Measurements from ENCODE around the gene PKD2.

The PKD2 gene

GRCh38 chr4:88027611-88028608 is 20.5 kb downstream of the PKD2 start:
- no peak for DNase-seq (ENCODE audit: low spot score)

GRCh38 chr4:88028946-88029345 is 21.5 kb downstream of the PKD2 start:
- DNase-seq (ENCODE audit: low spot score): no peak

- no peak for DNase-seq (ENCODE audit: low spot score)
These were observed 22.1 kb downstream of the PKD2 start for GRCh38 chr4:88029556-88029955.

- DNase-seq (ENCODE audit: low spot score): no peak
These were observed 23.3 kb downstream of the PKD2 start for GRCh38 chr4:88030565-88031310.

- DNase-seq (ENCODE audit: low spot score): no peak
These were observed 25.9 kb downstream of the PKD2 start for GRCh38 chr4:88033309-88033708.

- DNase-seq (ENCODE audit: low spot score): no peak
These were observed 27.9 kb downstream of the PKD2 start for GRCh38 chr4:88035292-88035691.

GRCh38 chr4:88037447-88037846 is 30.0 kb downstream of the PKD2 start:
- DNase-seq (ENCODE audit: low spot score): no peak

- no peak for DNase-seq (ENCODE audit: low spot score)
These were observed 30.5 kb downstream of the PKD2 start for GRCh38 chr4:88037936-88038335.

- DNase-seq (ENCODE audit: low spot score): no peak
These were observed 33.3 kb downstream of the PKD2 start for GRCh38 chr4:88040707-88041106.

- no peak for DNase-seq (ENCODE audit: low spot score)
These were observed 34.2 kb downstream of the PKD2 start for GRCh38 chr4:88041626-88042025.

GRCh38 chr4:88043001-88043400 is 35.6 kb downstream of the PKD2 start:
- DNase-seq (ENCODE audit: low spot score): no peak

- no peak for DNase-seq (ENCODE audit: low spot score)
These were observed 36.3 kb downstream of the PKD2 start for GRCh38 chr4:88043586-88044340.

- DNase-seq (ENCODE audit: low spot score): no peak
These were observed 37.6 kb downstream of the PKD2 start for GRCh38 chr4:88045021-88045420.

GRCh38 chr4:88054229-88054628 is 46.8 kb downstream of the PKD2 start:
- no peak for DNase-seq (ENCODE audit: low spot score)

- no peak for DNase-seq (ENCODE audit: low spot score)
These were observed 47.5 kb downstream of the PKD2 start for GRCh38 chr4:88054901-88055300.

- no peak for DNase-seq (ENCODE audit: low spot score)
These were observed 50.9 kb downstream of the PKD2 start for GRCh38 chr4:88058295-88058694.

GRCh38 chr4:88059766-88060165 is 52.3 kb downstream of the PKD2 start:
- no peak for DNase-seq (ENCODE audit: low spot score)

GRCh38 chr4:88060431-88060830 is 53.0 kb downstream of the PKD2 start:
- DNase-seq (ENCODE audit: low spot score): no peak

GRCh38 chr4:88062311-88062710 is 54.9 kb downstream of the PKD2 start:
- peak; percentile 7 for DNase-seq (ENCODE audit: low spot score)

- DNase-seq (ENCODE audit: low spot score): no peak
These were observed 55.4 kb downstream of the PKD2 start for GRCh38 chr4:88062843-88063242.

- no peak for DNase-seq (ENCODE audit: low spot score)
These were observed 56.3 kb downstream of the PKD2 start for GRCh38 chr4:88063634-88064296.

- DNase-seq (ENCODE audit: low spot score): no peak
These were observed 57.0 kb downstream of the PKD2 start for GRCh38 chr4:88064410-88064809.
